GM12878 (cell line): ENCODE data around the gene LEKR1. TPM values are rescaled to one million over a fixed set of nuclear protein-coding genes. Genes with fewer than 3 reads are reported as not detected.

Experiments used
- CBFB ChIP-seq: IDR thresholded peaks from 2 replicates; pipeline ENCODE4 v1.6.1; 2016; ENCODE audit warnings: antibody characterized with exemption, low read depth
- CBX3 ChIP-seq: fragments of 200-600 bp; sonication (generic); IDR thresholded peaks from 2 replicates; pipeline ENCODE4 v1.6.1; 2016; ENCODE audit warnings: low read depth, borderline replicate concordance
- CEBPZ ChIP-seq: fragments of 150-350 bp; IDR thresholded peaks from 2 replicates; pipeline ENCODE4 v1.6.1; 2016; ENCODE audit warnings: low read depth, low read length
- ELK1 ChIP-seq: IDR thresholded peaks from 2 replicates; pipeline ENCODE4 v1.6.1; 2012; ENCODE audit warnings: low read depth, low read length, improper control_type of control experiment
- FOS ChIP-seq: IDR thresholded peaks from 3 replicates; pipeline ENCODE4 v1.6.1; 2011; ENCODE audit warnings: borderline replicate concordance; ENCODE audit not compliant: insufficient read length; ENCODE audit errors: extremely low read depth
- JUND ChIP-seq: IDR thresholded peaks from 2 replicates; pipeline ENCODE4 v1.6.1; 2012; ENCODE audit warnings: low read depth, mild to moderate bottlenecking, low read length, improper control_type of control experiment, moderate library complexity
- MEF2B ChIP-seq: fragments of 450-650 bp; IDR thresholded peaks from 2 replicates; pipeline ENCODE4 v1.6.1; 2018; ENCODE audit warnings: mild to moderate bottlenecking, moderate library complexity; ENCODE audit not compliant: partially characterized antibody, poor library complexity, severe bottlenecking
- MTA2 ChIP-seq: fragments of 450-650 bp; IDR thresholded peaks from 2 replicates; pipeline ENCODE4 v1.6.1; 2016; ENCODE audit warnings: low read depth, mild to moderate bottlenecking, moderate library complexity
- MXI1 ChIP-seq: fragments of 150-350 bp; IDR thresholded peaks from 2 replicates; pipeline ENCODE4 v1.6.1; 2011; ENCODE audit warnings: low read depth, mild to moderate bottlenecking, inconsistent platforms, low read length, improper control_type of control experiment
- PML ChIP-seq: IDR thresholded peaks from 2 replicates; pipeline ENCODE4 v1.6.1; 2012; ENCODE audit warnings: low read length, inconsistent platforms
- RAD51 ChIP-seq: fragments of 450-650 bp; IDR thresholded peaks from 2 replicates; pipeline ENCODE4 v1.6.1; 2016; ENCODE audit warnings: moderate library complexity, mild to moderate bottlenecking, inconsistent platforms
- RELA ChIP-seq: fragments of 450-650 bp; IDR thresholded peaks from 2 replicates; pipeline ENCODE4 v1.8.0; 2014; ENCODE audit warnings: borderline replicate concordance; ENCODE audit not compliant: partially characterized antibody
- REST ChIP-seq: IDR thresholded peaks from 2 replicates; pipeline ENCODE4 v1.6.1; 2012; ENCODE audit warnings: mild to moderate bottlenecking, low read depth, low read length
- SMAD5 ChIP-seq: IDR thresholded peaks from 2 replicates; pipeline ENCODE4 v1.6.1; 2016; ENCODE audit warnings: antibody characterized with exemption, low read depth
- SMC3 ChIP-seq: IDR thresholded peaks from 2 replicates; pipeline ENCODE4 v1.6.1; 2011; ENCODE audit warnings: low read length, improper control_type of control experiment, borderline replicate concordance
- SUPT20H ChIP-seq: IDR thresholded peaks from 2 replicates; pipeline ENCODE4 v1.6.1; 2011; ENCODE audit warnings: low read depth, mild to moderate bottlenecking, low read length, moderate library complexity, borderline replicate concordance; ENCODE audit not compliant: control insufficient read depth
- SUZ12 ChIP-seq: fragments of 200-600 bp; sonication (generic); IDR thresholded peaks from one replicate; pipeline ENCODE4 v1.6.1; 2018; ENCODE audit warnings: antibody characterized with exemption, mild to moderate bottlenecking; ENCODE audit not compliant: unreplicated experiment
- TCF12 ChIP-seq: IDR thresholded peaks from 2 replicates; pipeline ENCODE4 v1.6.1; 2011; ENCODE audit warnings: low read depth, mild to moderate bottlenecking, low read length
- YBX1 ChIP-seq: fragments of 450-650 bp; IDR thresholded peaks from 2 replicates; pipeline ENCODE4 v1.6.1; 2016; ENCODE audit warnings: antibody characterized with exemption
- ZNF274 ChIP-seq: IDR thresholded peaks from one replicate; pipeline ENCODE4 v1.8.0; 2011; ENCODE audit not compliant: insufficient read length, insufficient read depth
- polyA plus RNA-seq, 11 experiments: library from polyadenylated mRNA; depleted of rRNA in 4 of 11; unstranded in 6 of 11; stranded (reverse) in 5 of 11; fragments of >200 nt; fragmentation: Nextera tagmentation in 4 of 11; fragmentation: Illumina TruSeq in 1 of 11; extraction: Ambion mirVana in 4 of 11; extraction: Trizol in 1 of 11; gene quantifications; 1 replicate in 1 of 11; 2 replicates in 10 of 11; pipeline versions ENCODE4 v1.2.1 to v1.2.3, GENCODE V29; 2011 to 2016; ENCODE audit warnings: inconsistent platforms in 2 of 11, missing spikeins in 2 of 11, low read depth in 1 of 11
- total RNA-seq, 4 experiments: library from RNA; depleted of rRNA in 3 of 4; stranded (reverse); fragments of >200 nt in 3 of 4; fragmentation: Illumina TruSeq in 1 of 4; extraction: Trizol in 1 of 4; gene quantifications; 2 replicates each; pipeline versions ENCODE4 v1.2.1 to v1.2.3, GENCODE V29; 2013 to 2021
- TF ChIP-seq, protein P1 (sequence below): IDR thresholded peaks from 2 replicates; pipeline ENCODE4 v1.6.1; 2011; ENCODE audit warnings: low read depth, mild to moderate bottlenecking, low read length, moderate library complexity, borderline replicate concordance; ENCODE audit errors: extremely low read depth
- TF ChIP-seq, protein P2 (sequence below): fragments of 450-650 bp; conservative IDR thresholded peaks from 2 replicates; pipeline ENCODE4 v1.6.1; 2017; ENCODE audit warnings: mild to moderate bottlenecking, moderate library complexity

LEKR1 gene
- total and polyA plus RNA-seq, 10 of the 15 experiments (the other 5 are each of a cell fraction or from before 2014, with no cell fraction given) = 0.48 to 3.2 (median 1.3) TPM

GRCh38 chr3:157064402-157064801 is 238.2 kb downstream of the LEKR1 start (continued):
- no peak for TF ChIP-seq ELK1
- no peak for TF ChIP-seq FOS
- TF ChIP-seq TCF12 = no peak
- TF ChIP-seq CBX3 = no peak
- no peak for TF ChIP-seq SUPT20H
- TF ChIP-seq MTA2 = peak; percentile 77
- no peak for TF ChIP-seq SMC3
- no peak for TF ChIP-seq YBX1
- TF ChIP-seq SMAD5 = no peak
- TF ChIP-seq REST = no peak
- TF ChIP-seq JUND = no peak
- TF ChIP-seq CBFB = no peak
- TF ChIP-seq PML = no peak
- TF ChIP-seq SUZ12 = no peak
- TF ChIP-seq MXI1 = no peak
- TF ChIP-seq CEBPZ = no peak
- TF ChIP-seq, protein P1, sequence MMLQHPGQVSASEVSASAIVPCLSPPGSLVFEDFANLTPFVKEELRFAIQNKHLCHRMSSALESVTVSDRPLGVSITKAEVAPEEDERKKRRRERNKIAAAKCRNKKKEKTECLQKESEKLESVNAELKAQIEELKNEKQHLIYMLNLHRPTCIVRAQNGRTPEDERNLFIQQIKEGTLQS = no peak
- peak; percentile 95 for TF ChIP-seq RAD51
- TF ChIP-seq RELA = no peak
- TF ChIP-seq ZNF274 = no peak
- no peak for TF ChIP-seq MEF2B
- TF ChIP-seq, protein P2, sequence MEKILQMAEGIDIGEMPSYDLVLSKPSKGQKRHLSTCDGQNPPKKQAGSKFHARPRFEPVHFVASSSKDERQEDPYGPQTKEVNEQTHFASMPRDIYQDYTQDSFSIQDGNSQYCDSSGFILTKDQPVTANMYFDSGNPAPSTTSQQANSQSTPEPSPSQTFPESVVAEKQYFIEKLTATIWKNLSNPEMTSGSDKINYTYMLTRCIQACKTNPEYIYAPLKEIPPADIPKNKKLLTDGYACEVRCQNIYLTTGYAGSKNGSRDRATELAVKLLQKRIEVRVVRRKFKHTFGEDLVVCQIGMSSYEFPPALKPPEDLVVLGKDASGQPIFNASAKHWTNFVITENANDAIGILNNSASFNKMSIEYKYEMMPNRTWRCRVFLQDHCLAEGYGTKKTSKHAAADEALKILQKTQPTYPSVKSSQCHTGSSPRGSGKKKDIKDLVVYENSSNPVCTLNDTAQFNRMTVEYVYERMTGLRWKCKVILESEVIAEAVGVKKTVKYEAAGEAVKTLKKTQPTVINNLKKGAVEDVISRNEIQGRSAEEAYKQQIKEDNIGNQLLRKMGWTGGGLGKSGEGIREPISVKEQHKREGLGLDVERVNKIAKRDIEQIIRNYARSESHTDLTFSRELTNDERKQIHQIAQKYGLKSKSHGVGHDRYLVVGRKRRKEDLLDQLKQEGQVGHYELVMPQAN = no peak
